Measurements from ENCODE around the gene FCRL3.

Gene FCRL3

DNA sequence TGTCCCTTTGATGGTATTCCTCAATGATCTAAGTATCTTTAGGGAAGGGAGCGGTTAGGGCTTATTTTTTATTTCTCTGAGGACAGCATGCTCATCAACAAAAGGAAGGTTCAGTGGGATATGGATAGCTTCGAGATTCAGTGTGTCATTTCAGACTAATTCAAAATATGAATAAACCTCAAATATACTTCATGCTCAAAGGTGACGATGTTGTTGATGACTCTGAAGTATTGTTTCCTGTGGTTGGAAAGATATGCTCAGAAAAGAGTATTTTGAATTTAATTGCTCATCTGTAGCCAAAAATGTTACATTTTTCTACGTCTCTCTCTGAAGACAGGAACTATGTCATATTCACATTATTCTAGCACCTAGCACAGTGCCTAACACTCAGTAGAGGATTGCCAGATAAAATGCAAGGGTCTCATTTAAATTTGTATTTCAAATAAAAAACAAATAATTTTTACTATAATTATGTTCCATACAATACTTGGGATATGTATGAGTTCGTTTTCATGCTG lies 1.8 kb upstream of the FCRL3 start:
- intact Hi-C loops (cut with micrococcal nuclease): no loop called here
- Mint-ChIP-seq H3K27ac (no peak overlapping the region), H3K4me1 (ENCODE audit: low read depth) (no peaks in the 10 kb centered on the region), H3K36me3 (ENCODE audit: low read depth) (no peaks in the 10 kb centered on the region), H3K9me3 (no peaks in the 10 kb centered on the region), H3K4me3 (no peak overlapping the region), H3K27me3 (peaks cover 49% of the 10 kb centered on the region)

DNA sequence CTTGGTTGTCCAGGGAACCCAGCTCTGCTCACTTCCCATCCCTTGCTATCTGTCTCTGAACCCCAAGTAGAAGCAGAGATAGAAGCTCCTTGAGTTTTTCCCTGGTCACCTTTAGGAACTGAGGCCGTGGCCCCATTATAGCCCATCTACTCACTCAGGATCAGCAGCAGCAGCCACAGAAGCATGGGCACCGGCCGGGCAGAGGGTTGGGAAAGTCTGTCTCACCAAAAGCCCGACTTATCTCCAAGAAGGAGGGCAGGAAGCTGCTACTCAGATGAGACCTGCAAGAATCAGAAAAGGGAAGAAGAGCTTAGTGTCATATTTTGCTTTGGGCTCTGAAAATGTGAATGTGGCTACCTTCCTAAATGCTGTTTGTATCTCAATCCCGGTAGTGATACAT lies 264 bp downstream of the FCRL3 start:
- Mint-ChIP-seq H3K27me3 (peaks cover 50% of the 10 kb centered on the region), H3K36me3 (ENCODE audit: low read depth) (no peaks in the 10 kb centered on the region), H3K9me3 (no peaks in the 10 kb centered on the region), H3K27ac (no peak overlapping the region), H3K4me1 (ENCODE audit: low read depth) (no peaks in the 10 kb centered on the region), H3K4me3 (no peak overlapping the region)
- intact Hi-C loops (cut with micrococcal nuclease): no loop called here

DNA sequence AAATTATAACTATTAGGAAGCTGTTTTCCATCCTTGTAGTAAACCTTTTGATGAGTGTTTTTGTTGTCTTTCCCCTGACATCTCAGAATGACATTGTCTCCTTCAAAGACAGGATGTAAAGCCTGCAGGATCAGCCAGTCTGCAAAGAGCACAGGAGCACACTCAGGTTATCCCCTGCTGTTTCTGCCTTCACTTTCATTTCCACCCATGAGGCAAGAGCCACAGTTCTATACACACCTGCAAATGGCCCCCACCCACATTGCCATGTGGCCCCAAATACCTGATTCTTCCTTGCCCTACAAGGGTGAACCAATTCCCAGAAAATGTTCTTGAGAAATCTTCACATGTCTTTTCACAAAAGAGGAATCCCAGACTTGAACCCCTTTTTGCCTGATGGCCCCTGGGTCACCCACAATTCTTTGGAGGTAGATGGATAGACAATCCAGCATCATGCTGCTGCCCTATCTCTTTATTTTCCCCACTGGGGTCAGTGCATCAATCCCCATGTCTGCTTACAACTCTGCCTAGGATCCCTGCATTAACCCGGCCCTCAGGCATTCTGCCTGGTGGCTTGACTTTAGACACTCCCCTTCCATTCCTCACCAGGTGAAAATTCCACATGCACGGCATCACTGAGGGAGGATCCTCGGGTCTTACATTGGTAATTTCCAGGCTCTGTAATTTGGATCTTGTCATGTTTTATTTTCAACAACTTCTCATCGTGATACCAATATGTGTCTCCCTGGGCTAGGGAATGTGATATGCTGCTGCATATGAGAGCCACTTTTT lies 2.6 kb downstream of the FCRL3 start:
- Mint-ChIP-seq H3K27ac (no peak overlapping the region), H3K4me3 (no peak overlapping the region), H3K4me1 (ENCODE audit: low read depth) (no peaks in the 10 kb centered on the region), H3K27me3 (peaks cover 51% of the 10 kb centered on the region), H3K9me3 (no peaks in the 10 kb centered on the region), H3K36me3 (ENCODE audit: low read depth) (no peaks in the 10 kb centered on the region)
- intact Hi-C loops (cut with micrococcal nuclease): no loop called here

DNA sequence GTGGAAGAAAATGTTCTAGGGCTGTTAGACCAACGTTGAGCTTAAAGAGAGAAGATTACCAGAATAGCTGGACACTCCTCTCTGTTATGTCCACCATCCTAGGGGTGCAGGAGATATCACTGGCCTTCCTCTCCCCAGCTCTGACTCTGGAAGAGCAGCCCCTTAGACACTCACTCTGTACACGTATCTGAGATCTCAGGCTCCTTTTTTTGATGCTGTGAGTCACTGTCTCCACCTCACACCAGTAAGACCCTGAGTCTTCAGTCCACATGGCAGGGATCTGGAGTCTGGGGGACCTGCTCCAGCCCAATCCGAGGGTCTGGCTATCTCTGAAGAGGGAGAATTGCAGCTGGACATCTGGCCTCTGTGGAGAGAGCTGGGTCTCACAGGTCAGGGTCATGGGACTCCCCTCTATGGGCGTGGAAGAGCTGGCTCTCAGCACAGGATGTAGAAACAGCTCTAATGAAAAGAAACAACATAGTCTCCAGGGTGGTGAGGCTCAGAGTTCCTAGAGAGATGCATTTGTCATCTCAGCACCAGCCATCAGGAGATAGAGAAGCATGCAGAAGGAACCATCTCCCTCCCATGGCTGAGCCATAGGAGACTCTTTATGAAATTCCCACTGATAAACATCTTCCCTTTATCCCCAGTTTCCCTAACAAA lies 3.5 kb downstream of the FCRL3 start:
- no peaks in the 10 kb centered on the region for H3K36me3 Mint-ChIP-seq (ENCODE audit: low read depth)
- intact Hi-C loops (cut with micrococcal nuclease): no loop called here
- no peaks in the 10 kb centered on the region for H3K9me3 Mint-ChIP-seq
- peaks cover 48% of the 10 kb centered on the region for H3K27me3 Mint-ChIP-seq
- H3K4me3 Mint-ChIP-seq: no peak overlapping the region
- H3K27ac Mint-ChIP-seq: no peak overlapping the region
- H3K4me1 Mint-ChIP-seq (ENCODE audit: low read depth): no peaks in the 10 kb centered on the region

DNA sequence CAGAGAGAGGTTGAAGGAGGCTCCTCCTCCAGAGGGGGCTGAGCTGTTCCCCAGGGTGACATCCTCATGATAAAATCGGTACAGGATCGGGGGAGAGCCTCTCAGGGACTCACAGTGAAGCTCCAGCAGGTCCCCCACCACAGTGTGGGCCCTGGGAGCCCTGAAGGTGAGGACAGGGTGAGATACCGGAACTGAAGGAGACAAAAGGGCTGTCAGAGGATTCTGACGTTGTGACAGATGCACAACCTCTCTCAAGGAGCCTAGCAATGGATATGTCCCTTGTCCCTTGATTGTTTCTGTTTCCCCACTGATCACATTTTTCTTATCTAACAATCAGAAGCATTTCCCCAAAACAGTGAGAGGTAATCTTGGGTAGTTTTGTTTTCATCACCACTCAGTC lies 5.2 kb downstream of the FCRL3 start:
- Mint-ChIP-seq H3K27me3 (peaks cover 46% of the 10 kb centered on the region), H3K4me3 (no peak overlapping the region), H3K4me1 (ENCODE audit: low read depth) (no peaks in the 10 kb centered on the region), H3K9me3 (no peaks in the 10 kb centered on the region), H3K36me3 (ENCODE audit: low read depth) (no peaks in the 10 kb centered on the region), H3K27ac (no peak overlapping the region)
- intact Hi-C loops (cut with micrococcal nuclease): no loop called here

DNA sequence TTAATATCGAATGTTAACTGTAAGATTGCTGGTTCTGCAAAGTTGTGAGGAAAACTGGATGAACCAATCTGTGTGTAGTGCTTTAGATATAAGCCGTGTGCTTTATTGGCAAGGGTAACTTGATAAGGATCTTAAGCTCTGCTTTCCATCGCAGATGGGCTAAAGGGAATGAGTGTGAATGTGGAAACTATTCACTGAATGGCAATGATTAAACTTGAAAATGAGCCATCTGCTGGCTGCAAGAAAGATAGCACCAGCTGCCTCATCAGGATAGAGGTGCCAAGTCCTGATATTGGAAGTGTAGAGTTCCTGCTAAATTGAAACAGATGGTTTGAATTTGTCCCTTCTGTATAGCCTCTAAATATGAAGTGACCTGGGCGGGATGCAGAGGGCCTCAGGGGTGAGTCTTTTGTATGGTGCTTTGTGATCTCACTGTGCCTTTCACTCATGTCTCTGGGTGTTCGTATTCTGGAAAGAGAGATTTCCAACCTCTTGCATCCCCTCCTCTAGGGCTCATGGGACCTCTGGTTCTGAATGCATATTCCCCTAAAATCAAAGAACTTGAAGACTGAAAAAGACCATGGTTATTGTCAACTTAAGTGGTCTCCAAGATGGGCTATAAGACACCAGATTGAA lies 9.2 kb downstream of the FCRL3 start:
- no peaks in the 10 kb centered on the region for H3K36me3 Mint-ChIP-seq (ENCODE audit: low read depth)
- no peak overlapping the region for H3K27ac Mint-ChIP-seq
- H3K27me3 Mint-ChIP-seq: peaks cover 30% of the 10 kb centered on the region
- H3K4me3 Mint-ChIP-seq: no peak overlapping the region
- intact Hi-C loops (cut with micrococcal nuclease): loop anchor here (1.0 kb wide), 1 partner anchor 111 kb away; no protein-coding TSS in a partner anchor
- no peaks in the 10 kb centered on the region for H3K4me1 Mint-ChIP-seq (ENCODE audit: low read depth)
- H3K9me3 Mint-ChIP-seq: no peaks in the 10 kb centered on the region

GRCh38 chr1:157682710-157683437 lies 17.7 kb downstream of the FCRL3 start:
- intact Hi-C loops (cut with micrococcal nuclease): no loop called here
- H3K36me3 Mint-ChIP-seq (ENCODE audit: low read depth): no peaks in the 10 kb centered on the region

GRCh38 chr1:157678721-157679120 lies 21.8 kb downstream of the FCRL3 start:
- peaks cover 26% of the 10 kb centered on the region for H3K27me3 Mint-ChIP-seq
- peaks cover 19% of the 10 kb centered on the region for H3K9me3 Mint-ChIP-seq
- intact Hi-C loops (cut with micrococcal nuclease): no loop called here
- no peaks in the 10 kb centered on the region for H3K4me1 Mint-ChIP-seq (ENCODE audit: low read depth)
- H3K4me3 Mint-ChIP-seq: no peak overlapping the region
- H3K36me3 Mint-ChIP-seq (ENCODE audit: low read depth): no peaks in the 10 kb centered on the region
- H3K27ac Mint-ChIP-seq: no peak overlapping the region

More at GRCh38 chr1:157682710-157683437, 17.7 kb downstream of the FCRL3 start:
- H3K4me1 Mint-ChIP-seq (ENCODE audit: low read depth): no peaks in the 10 kb centered on the region
- peaks cover 37% of the 10 kb centered on the region for H3K27me3 Mint-ChIP-seq
- H3K27ac Mint-ChIP-seq: no peak overlapping the region
- no peak overlapping the region for H3K4me3 Mint-ChIP-seq
- no peaks in the 10 kb centered on the region for H3K9me3 Mint-ChIP-seq

DNA sequence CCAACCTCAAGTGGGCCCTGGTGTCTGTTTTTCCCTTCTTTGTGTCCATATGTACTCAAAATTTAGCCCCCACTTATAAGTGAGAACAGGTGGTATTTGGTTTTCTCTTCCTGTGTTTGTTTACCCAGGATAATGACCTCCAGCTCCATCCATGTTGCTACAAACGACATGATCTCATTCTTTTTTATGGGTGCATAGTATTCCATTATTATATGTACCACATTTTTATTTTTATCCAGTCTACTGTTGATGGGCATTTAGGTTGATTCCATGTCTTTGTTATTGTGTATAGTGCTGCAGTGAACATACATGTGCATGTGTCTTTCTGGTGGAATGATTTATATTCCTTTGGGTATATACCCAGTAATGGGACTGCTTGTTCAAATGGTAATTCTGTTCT lies 27.6 kb downstream of the FCRL3 start:
- intact Hi-C loops (cut with micrococcal nuclease): no loop called here
- Mint-ChIP-seq H3K27ac (no peak overlapping the region), H3K4me1 (ENCODE audit: low read depth) (no peaks in the 10 kb centered on the region), H3K9me3 (peaks cover 46% of the 10 kb centered on the region), H3K27me3 (peaks cover 20% of the 10 kb centered on the region), H3K4me3 (no peak overlapping the region), H3K36me3 (ENCODE audit: low read depth) (no peaks in the 10 kb centered on the region)

DNA sequence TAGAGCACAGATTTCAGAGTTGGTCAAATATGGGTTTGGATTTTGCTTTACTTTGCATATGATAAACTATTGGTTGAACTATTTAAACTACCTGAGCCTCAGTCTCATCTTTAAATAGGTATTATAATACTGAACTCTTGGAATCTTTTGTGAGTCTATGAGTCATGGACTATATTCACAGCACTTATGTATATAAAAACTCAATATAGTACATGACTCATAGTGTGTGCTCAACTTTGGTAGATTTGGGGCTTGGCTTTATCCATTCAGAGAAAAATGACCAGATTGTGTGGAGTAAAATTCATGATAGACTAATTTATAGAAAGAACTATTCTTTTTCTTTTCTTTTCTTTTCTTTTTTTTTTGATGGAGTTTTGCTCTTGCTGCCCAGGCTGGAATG lies 28.7 kb downstream of the FCRL3 start:
- intact Hi-C loops (cut with micrococcal nuclease): no loop called here
- Mint-ChIP-seq H3K9me3 (peaks cover 50% of the 10 kb centered on the region), H3K4me1 (ENCODE audit: low read depth) (no peaks in the 10 kb centered on the region), H3K27me3 (peaks cover 17% of the 10 kb centered on the region), H3K27ac (no peak overlapping the region), H3K4me3 (no peak overlapping the region), H3K36me3 (ENCODE audit: low read depth) (no peaks in the 10 kb centered on the region)

DNA sequence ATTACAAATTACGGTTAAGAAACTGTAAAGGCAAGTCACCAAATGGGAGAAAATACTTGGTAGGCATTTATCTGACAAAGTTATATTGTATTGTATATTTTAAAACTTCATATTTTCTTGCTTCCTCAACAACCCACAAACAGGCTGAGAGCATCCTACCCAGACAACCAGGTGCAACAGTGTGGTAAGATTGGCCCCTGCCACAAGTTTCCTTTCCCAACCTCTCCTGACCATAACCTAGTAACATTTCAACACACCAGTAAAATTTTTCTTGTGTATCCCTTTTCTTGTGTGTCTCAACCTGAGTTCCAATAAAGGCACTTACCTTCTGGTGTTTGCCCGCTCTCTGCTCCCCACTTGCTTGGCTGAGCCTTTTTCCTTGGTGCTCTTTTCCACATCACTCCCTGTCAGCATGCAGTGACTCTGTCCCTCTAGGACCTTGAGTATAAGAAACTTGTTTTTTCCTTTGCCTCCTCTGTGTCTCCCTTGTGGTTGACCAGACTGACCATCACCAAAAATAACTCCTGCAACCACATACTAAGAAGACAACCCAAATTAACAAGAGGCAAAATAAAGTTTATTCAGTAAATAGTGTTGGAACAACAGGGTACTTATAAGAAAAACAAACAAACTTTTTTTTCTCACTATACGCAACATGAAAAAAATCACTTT lies 40.9 kb downstream of the FCRL3 start:
- Mint-ChIP-seq H3K4me3 (no peak overlapping the region), H3K36me3 (ENCODE audit: low read depth) (no peaks in the 10 kb centered on the region), H3K27ac (no peak overlapping the region), H3K27me3 (peaks cover 45% of the 10 kb centered on the region), H3K4me1 (ENCODE audit: low read depth) (peaks cover 22% of the 10 kb centered on the region), H3K9me3 (no peaks in the 10 kb centered on the region)
- intact Hi-C loops (cut with micrococcal nuclease): no loop called here

DNA sequence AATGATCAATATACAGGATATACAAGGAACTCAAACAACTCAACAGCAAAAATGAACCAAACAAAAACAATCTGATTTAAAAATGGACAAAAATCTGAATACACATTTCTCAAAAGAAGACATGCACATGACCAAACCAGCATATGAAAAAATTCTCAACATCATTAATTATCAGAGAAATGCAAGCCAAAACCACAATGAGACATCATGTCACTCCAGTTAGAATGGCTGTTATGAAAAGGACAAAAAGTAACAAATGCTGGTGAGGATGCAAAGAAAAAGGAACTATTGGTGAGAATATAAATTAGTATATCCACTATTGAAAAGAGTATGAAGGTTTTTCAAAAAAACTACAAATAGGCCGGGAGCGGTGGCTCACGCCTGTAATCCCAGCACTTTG lies 42.0 kb downstream of the FCRL3 start:
- intact Hi-C loops (cut with micrococcal nuclease): no loop called here
- H3K36me3 Mint-ChIP-seq (ENCODE audit: low read depth): no peaks in the 10 kb centered on the region

GRCh38 chr1:157653494-157653873 lies 47.1 kb downstream of the FCRL3 start:
- intact Hi-C loops (cut with micrococcal nuclease): no loop called here
- H3K9me3 Mint-ChIP-seq: no peaks in the 10 kb centered on the region
- no peak overlapping the region for H3K27ac Mint-ChIP-seq
- H3K4me3 Mint-ChIP-seq: no peak overlapping the region
- H3K4me1 Mint-ChIP-seq (ENCODE audit: low read depth): peaks cover 41% of the 10 kb centered on the region
- H3K27me3 Mint-ChIP-seq: peaks cover 16% of the 10 kb centered on the region
- H3K36me3 Mint-ChIP-seq (ENCODE audit: low read depth): no peaks in the 10 kb centered on the region

More for the DNA sequence above, 42.0 kb downstream of the FCRL3 start:
- Mint-ChIP-seq H3K27ac (no peak overlapping the region), H3K4me1 (ENCODE audit: low read depth) (peaks cover 27% of the 10 kb centered on the region), H3K27me3 (peaks cover 37% of the 10 kb centered on the region), H3K4me3 (no peak overlapping the region), H3K9me3 (no peaks in the 10 kb centered on the region)
